ENCODE results near the gene TTC33.

The TTC33 gene

GRCh38 chr5:40499518-40500273 is 256.1 kb downstream of the TTC33 start:
- no peak for DNase-seq (ENCODE audit: low read depth)
- no peak for TF ChIP-seq CTCF (IDR thresholded peaks at IDR 0.05; ENCODE audit: low read depth, low read length, missing control alignments)
- in situ Hi-C loops (cut with HindIII; ENCODE audit: low sequenced_read_pairs) = no loop called here
- H3K4me3 ChIP-seq (ENCODE audit: low read depth, low read length) = no peak overlapping the region

- no peak for DNase-seq (ENCODE audit: low read depth)
- H3K4me3 ChIP-seq (ENCODE audit: low read depth, low read length) = no peak overlapping the region
- TF ChIP-seq CTCF (IDR thresholded peaks at IDR 0.05; ENCODE audit: low read depth, low read length, missing control alignments) = no peak
- in situ Hi-C loops (cut with HindIII; ENCODE audit: low sequenced_read_pairs) = no loop called here
These were observed 256.8 kb downstream of the TTC33 start for GRCh38 chr5:40499007-40499406.

GRCh38 chr5:40497573-40497972 is 258.2 kb downstream of the TTC33 start:
- TF ChIP-seq CTCF (IDR thresholded peaks at IDR 0.05; ENCODE audit: low read depth, low read length, missing control alignments) = no peak
- in situ Hi-C loops (cut with HindIII; ENCODE audit: low sequenced_read_pairs) = no loop called here
- DNase-seq (ENCODE audit: low read depth) = no peak
- no peak overlapping the region for H3K4me3 ChIP-seq (ENCODE audit: low read depth, low read length)

- TF ChIP-seq CTCF (IDR thresholded peaks at IDR 0.05; ENCODE audit: low read depth, low read length, missing control alignments) = no peak
- in situ Hi-C loops (cut with HindIII; ENCODE audit: low sequenced_read_pairs) = no loop called here
- H3K4me3 ChIP-seq (ENCODE audit: low read depth, low read length) = no peak overlapping the region
- no peak for DNase-seq (ENCODE audit: low read depth)
These were observed 260.5 kb downstream of the TTC33 start for GRCh38 chr5:40495237-40495635.

GRCh38 chr5:40494631-40495236 is 261.0 kb downstream of the TTC33 start:
- in situ Hi-C loops (cut with HindIII; ENCODE audit: low sequenced_read_pairs) = no loop called here
- no peak for DNase-seq (ENCODE audit: low read depth)
- no peak overlapping the region for H3K4me3 ChIP-seq (ENCODE audit: low read depth, low read length)
- TF ChIP-seq CTCF (IDR thresholded peaks at IDR 0.05; ENCODE audit: low read depth, low read length, missing control alignments) = no peak

- DNase-seq (ENCODE audit: low read depth) = no peak
- H3K4me3 ChIP-seq (ENCODE audit: low read depth, low read length) = no peak overlapping the region
- TF ChIP-seq CTCF (IDR thresholded peaks at IDR 0.05; ENCODE audit: low read depth, low read length, missing control alignments) = no peak
- in situ Hi-C loops (cut with HindIII; ENCODE audit: low sequenced_read_pairs) = no loop called here
These were observed 263.7 kb downstream of the TTC33 start for GRCh38 chr5:40492056-40492455.
